Measurements from ENCODE around the gene ANHX.

GRCh38 chr12:133235401-133236112 is at the start of gene ANHX:
- TF ChIP-seq CTCF (conservative IDR thresholded peaks at IDR 0.05; ENCODE audit: low read depth, low read length) (no peak), EZH2 (IDR thresholded peaks at IDR 0.05; ENCODE audit: low read length, unreplicated experiment) (no peak), EZH2phosphoT487 (IDR thresholded peaks at IDR 0.05; ENCODE audit: borderline replicate concordance, low read length) (no peak)
